ENCODE measurements around the gene PARD3B.

PARD3B gene

GRCh38 chr2:205657579-205657978 is 1112.3 kb downstream of the PARD3B start:
- TF ChIP-seq, protein P1, sequence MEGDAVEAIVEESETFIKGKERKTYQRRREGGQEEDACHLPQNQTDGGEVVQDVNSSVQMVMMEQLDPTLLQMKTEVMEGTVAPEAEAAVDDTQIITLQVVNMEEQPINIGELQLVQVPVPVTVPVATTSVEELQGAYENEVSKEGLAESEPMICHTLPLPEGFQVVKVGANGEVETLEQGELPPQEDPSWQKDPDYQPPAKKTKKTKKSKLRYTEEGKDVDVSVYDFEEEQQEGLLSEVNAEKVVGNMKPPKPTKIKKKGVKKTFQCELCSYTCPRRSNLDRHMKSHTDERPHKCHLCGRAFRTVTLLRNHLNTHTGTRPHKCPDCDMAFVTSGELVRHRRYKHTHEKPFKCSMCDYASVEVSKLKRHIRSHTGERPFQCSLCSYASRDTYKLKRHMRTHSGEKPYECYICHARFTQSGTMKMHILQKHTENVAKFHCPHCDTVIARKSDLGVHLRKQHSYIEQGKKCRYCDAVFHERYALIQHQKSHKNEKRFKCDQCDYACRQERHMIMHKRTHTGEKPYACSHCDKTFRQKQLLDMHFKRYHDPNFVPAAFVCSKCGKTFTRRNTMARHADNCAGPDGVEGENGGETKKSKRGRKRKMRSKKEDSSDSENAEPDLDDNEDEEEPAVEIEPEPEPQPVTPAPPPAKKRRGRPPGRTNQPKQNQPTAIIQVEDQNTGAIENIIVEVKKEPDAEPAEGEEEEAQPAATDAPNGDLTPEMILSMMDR (IDR thresholded peaks at IDR 0.05), result no peak
- Histone ChIP-seq H3K27ac (peak overlapping the region in 1 of 2 donors; percentile 33), H3K4me3 (no peak overlapping the region)
- no peak for DNase-seq (ENCODE audit: low spot score)

DNA sequence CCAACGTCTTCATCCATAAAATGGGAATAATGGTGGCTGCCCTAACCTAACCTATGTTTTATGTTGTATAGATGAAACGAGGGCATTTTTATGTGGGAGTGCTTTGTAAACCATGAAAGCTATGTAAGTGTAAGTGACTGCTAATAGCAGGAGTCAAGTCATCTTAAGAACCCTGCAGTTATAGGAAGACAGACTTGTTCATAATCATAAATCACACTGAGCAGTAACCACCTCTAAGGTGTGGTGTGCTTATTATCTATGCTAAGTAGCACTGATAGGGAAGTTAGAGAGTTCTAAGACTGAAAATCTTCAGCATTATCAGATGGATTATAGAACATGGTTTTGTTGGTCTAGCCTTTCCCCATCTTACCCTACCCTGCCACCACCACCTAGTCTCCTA is 1112.8 kb downstream of the PARD3B start:
- H3K4me3 ChIP-seq, result no peak overlapping the region
- TF ChIP-seq, protein P1 (IDR thresholded peaks at IDR 0.05), result no peak
- DNase-seq (ENCODE audit: low spot score), result no peak
- no peak overlapping the region for H3K27ac ChIP-seq

DNA sequence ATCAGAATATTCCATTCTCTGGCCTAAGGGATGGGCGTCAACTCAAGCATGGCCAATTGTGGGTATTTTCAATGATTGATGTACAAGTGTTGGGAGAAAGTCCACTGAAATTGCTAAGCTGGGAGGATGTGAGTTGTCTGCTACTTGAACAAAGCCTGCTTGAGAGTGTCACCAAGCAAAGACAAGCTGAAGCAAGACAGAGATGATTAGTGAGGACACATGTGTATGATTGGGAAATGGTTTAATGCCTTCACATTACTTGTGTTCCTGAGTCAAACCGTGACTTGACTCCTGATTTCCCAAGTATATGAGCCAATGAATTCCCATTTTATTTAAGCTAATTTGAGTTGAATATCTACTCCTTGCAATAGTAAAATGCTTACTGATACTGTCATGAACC is 1113.3 kb downstream of the PARD3B start:
- no peak for DNase-seq (ENCODE audit: low spot score)
- TF ChIP-seq, protein P1 (IDR thresholded peaks at IDR 0.05), result no peak
- no peak overlapping the region for H3K4me3 ChIP-seq
- H3K27ac ChIP-seq, result no peak overlapping the region

DNA sequence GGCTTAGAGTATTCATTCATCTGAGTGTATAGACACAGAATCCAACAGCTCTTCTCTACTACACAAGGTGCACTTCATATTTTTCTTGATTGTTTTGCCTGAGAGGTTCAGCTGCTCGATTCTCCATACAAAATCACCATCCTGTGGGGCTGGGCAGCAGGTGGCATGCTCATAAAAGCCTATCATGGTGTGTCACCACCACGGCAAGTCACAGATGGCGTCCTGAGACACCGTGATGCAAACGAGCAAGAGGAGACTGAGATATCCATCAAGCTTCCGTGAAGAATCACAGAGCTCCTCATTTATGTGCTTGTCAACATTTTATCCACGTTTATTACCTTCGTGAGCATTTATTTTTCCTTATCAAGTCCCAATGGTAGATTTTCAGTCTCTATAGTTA is 1114.6 kb downstream of the PARD3B start:
- Histone ChIP-seq H3K27ac (no peak overlapping the region), H3K4me3 (no peak overlapping the region)
- no peak for DNase-seq (ENCODE audit: low spot score)
- TF ChIP-seq, protein P1 (IDR thresholded peaks at IDR 0.05), result no peak

- Histone ChIP-seq H3K4me3 (no peak overlapping the region), H3K27ac (peak overlapping the region in 1 of 2 donors; percentile 30)
- DNase-seq (ENCODE audit: low spot score), result no peak
- TF ChIP-seq, protein P1 (IDR thresholded peaks at IDR 0.05), result no peak
These were observed 1115.3 kb downstream of the PARD3B start for GRCh38 chr2:205660521-205661124.

- no peak overlapping the region for H3K27ac ChIP-seq
These were observed 1116.0 kb downstream of the PARD3B start for GRCh38 chr2:205661281-205661680.

More at GRCh38 chr2:205661281-205661680, 1116.0 kb downstream of the PARD3B start:
- no peak overlapping the region for H3K4me3 ChIP-seq
- no peak for DNase-seq (ENCODE audit: low spot score)
- TF ChIP-seq, protein P1 (IDR thresholded peaks at IDR 0.05), result no peak
